Uterus (tissue), 2 donors: Measurements from ENCODE around the gene ZFX.
"Not testable (repeated sequence)": the region's sequence is repeated elsewhere in the genome, so short reads cannot be mapped to it uniquely, and the experiment has no call there.

Source experiments
- CTCF ChIP-seq, 4 experiments: fragments of 200-600 bp in 2 of 4; fragments of 450-650 bp in 2 of 4; sonication (generic) in 2 of 4; IDR thresholded peaks; one replicate each; pipeline ENCODE4 v1.5.1; 2016 to 2019; ENCODE audit warnings: antibody characterized with exemption in 4 of 4, mild to moderate bottlenecking in 2 of 4, moderate library complexity in 1 of 4
- POLR2A ChIP-seq, 2 donors: fragments of 450-650 bp; IDR thresholded peaks; one replicate each; pipeline ENCODE4 v1.6.1; 2016; ENCODE audit warnings: antibody characterized with exemption in 2 of 2, mild to moderate bottlenecking in 1 of 2, moderate library complexity in 1 of 2

GRCh38 chrX:24143982-24144381 is 5.5 kb upstream of the ZFX start:
- TF ChIP-seq POLR2A, CTCF (IDR thresholded peaks at IDR 0.05): not testable (repeated sequence)
